Fibroblast of mammary gland (primary cell): ENCODE results near the gene CD55.

Experiments used
- DNase-seq: peaks from one replicate; pipeline ENCODE4 v3.0.0-alpha.2; 2010; ENCODE audit warnings: low read depth
- H3K4me3 ChIP-seq: 2 replicates; pipeline ENCODE4 v1.5.1; 2011; ENCODE audit warnings: low read depth, mild to moderate bottlenecking, low read length, moderate library complexity; ENCODE audit not compliant: control insufficient read depth
- CTCF ChIP-seq: conservative IDR thresholded peaks from 2 replicates; pipeline ENCODE4 v1.5.1; 2011; ENCODE audit warnings: low read depth, low read length, inconsistent platforms; ENCODE audit not compliant: control insufficient read depth, insufficient read depth

The CD55 gene

GRCh38 chr1:207364614-207365013 is 43.1 kb downstream of the CD55 start:
- DNase-seq, result no peak
- TF ChIP-seq CTCF, result no peak

GRCh38 chr1:207365063-207365462 is 43.6 kb downstream of the CD55 start:
- TF ChIP-seq CTCF, result no peak
- no peak overlapping the region for H3K4me3 ChIP-seq
- no peak for DNase-seq

More at GRCh38 chr1:207364614-207365013, 43.1 kb downstream of the CD55 start:
- H3K4me3 ChIP-seq, result no peak overlapping the region

- no peak for TF ChIP-seq CTCF
- DNase-seq, result peak; percentile 43
- no peak overlapping the region for H3K4me3 ChIP-seq
Observed at GRCh38 chr1:207366022-207366421, 44.5 kb downstream of the CD55 start.

- TF ChIP-seq CTCF, result no peak
- DNase-seq, result no peak
- no peak overlapping the region for H3K4me3 ChIP-seq
Observed at GRCh38 chr1:207388721-207389120, 67.2 kb downstream of the CD55 start.

GRCh38 chr1:207389728-207390464 is 68.4 kb downstream of the CD55 start:
- no peak overlapping the region for H3K4me3 ChIP-seq
- TF ChIP-seq CTCF, result no peak
- DNase-seq, result peak; percentile 88

GRCh38 chr1:207393610-207394009 is 72.1 kb downstream of the CD55 start:
- no peak overlapping the region for H3K4me3 ChIP-seq
- peak; percentile 98 for DNase-seq
- no peak for TF ChIP-seq CTCF

DNA sequence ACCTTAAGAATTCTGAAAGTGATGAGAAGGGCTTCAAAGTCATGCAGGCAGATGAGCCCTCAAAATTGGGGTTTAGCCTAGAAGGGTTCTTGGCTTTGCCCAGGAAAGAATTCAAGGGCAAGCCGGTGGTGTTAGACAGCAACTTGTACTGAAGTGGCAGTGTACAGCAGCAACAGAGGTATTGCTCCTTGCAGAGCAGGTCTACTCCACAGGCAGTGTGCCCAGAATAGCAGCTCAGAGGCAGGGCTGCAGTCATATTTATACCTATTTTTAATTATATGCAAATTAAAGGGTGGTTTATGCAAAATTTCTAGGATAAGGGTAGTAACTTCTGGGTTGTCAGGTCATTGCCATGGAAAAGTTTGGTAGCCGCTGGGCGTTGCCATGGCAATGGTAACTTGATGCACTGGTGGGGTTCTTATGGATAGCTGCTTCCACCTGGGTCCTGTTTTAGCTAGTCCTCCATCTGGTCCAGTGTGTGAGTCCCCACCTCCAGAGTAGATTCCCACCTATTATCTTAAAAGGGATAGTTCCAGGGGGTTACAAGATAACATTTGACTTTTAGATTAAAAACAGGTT is 74.8 kb downstream of the CD55 start:
- no peak for DNase-seq
- H3K4me3 ChIP-seq, result no peak overlapping the region
- no peak for TF ChIP-seq CTCF
